IPS DF 6.9 (cell line): ENCODE measurements around the gene ENTPD1.
"Not testable (repeated sequence)": the region's sequence is repeated elsewhere in the genome, so short reads cannot be mapped to it uniquely, and the experiment has no call there.

ENCODE experiments used
- DNase-seq: peaks from one replicate; pipeline ENCODE4 v3.0.0-alpha.2; 2013; ENCODE audit warnings: low read depth, low spot score
- H3K27ac ChIP-seq: one replicate; pipeline ENCODE4 v1.5.1; 2013; ENCODE audit warnings: low read length, control low read depth
- H3K27me3 ChIP-seq: 2 replicates; pipeline ENCODE4 v1.6.1; 2013; ENCODE audit warnings: mild to moderate bottlenecking, low read length; ENCODE audit not compliant: control insufficient read depth, insufficient read depth
- H3K36me3 ChIP-seq: 2 replicates; pipeline ENCODE4 v1.6.1; 2013; ENCODE audit warnings: low read length; ENCODE audit not compliant: control insufficient read depth, insufficient read depth
- H3K4me1 ChIP-seq: 2 replicates; pipeline ENCODE4 v1.6.1; 2013; ENCODE audit warnings: low read length; ENCODE audit not compliant: control insufficient read depth, insufficient read depth
- H3K4me3 ChIP-seq: 2 replicates; pipeline ENCODE4 v1.5.1; 2013; ENCODE audit warnings: mild to moderate bottlenecking, low read length
- H3K9me3 ChIP-seq: 2 replicates; pipeline ENCODE4 v1.6.1; 2013; ENCODE audit warnings: low read length, inconsistent platforms; ENCODE audit not compliant: control insufficient read depth, insufficient read depth
- WGBS: extraction: QIAGEN DNeasy Blood & Tissue Kit; methylation state at CpG from one replicate; pipeline ENCODE4 v1.1.7; 2013; ENCODE audit warnings: mixed read lengths, missing lambda C conversion rate; ENCODE audit not compliant: insufficient read length, insufficient coverage; 5-methylcytosine and 5-hydroxymethylcytosine counted together

ENTPD1 gene

GRCh38 chr10:95794195-95794594, 38.2 kb downstream of the ENTPD1 start:
- no peaks in the 10 kb centered on the region; the same call in 1 of the 2 replicates for H3K27me3 ChIP-seq
- DNase-seq: no peak
- WGBS: no CpG with 5 or more reads among the region's 3 CpGs
- no peaks in the 10 kb centered on the region for H3K4me1 ChIP-seq
- no peak overlapping the region for H3K4me3 ChIP-seq
- H3K27ac ChIP-seq: no peak overlapping the region
- no peaks in the 10 kb centered on the region for H3K9me3 ChIP-seq
- no peaks in the 10 kb centered on the region for H3K36me3 ChIP-seq

- Histone ChIP-seq H3K4me3 (no peak overlapping the region), H3K27me3 (no peaks in the 10 kb centered on the region; the same call in 1 of the 2 replicates), H3K27ac (no peak overlapping the region), H3K4me1 (no peaks in the 10 kb centered on the region), H3K36me3 (no peaks in the 10 kb centered on the region), H3K9me3 (no peaks in the 10 kb centered on the region; the same call in 1 of the 2 replicates)
- DNase-seq: no peak
- no CpG with 5 or more reads among the region's 3 CpGs for WGBS
Observed at GRCh38 chr10:95795602-95796001, 39.6 kb downstream of the ENTPD1 start.

GRCh38 chr10:95796504-95796903, 40.5 kb downstream of the ENTPD1 start:
- Histone ChIP-seq H3K4me3 (no peak overlapping the region), H3K27me3 (no peaks in the 10 kb centered on the region; the same call in 1 of the 2 replicates), H3K4me1 (no peaks in the 10 kb centered on the region), H3K27ac (no peak overlapping the region), H3K36me3 (no peaks in the 10 kb centered on the region), H3K9me3 (no peaks in the 10 kb centered on the region; the same call in 1 of the 2 replicates)
- DNase-seq: no peak

- Histone ChIP-seq H3K36me3 (no peaks in the 10 kb centered on the region), H3K9me3 (no peaks in the 10 kb centered on the region; the same call in 1 of the 2 replicates), H3K27ac (no peak overlapping the region), H3K4me3 (no peak overlapping the region), H3K27me3 (no peaks in the 10 kb centered on the region; the same call in 1 of the 2 replicates), H3K4me1 (no peaks in the 10 kb centered on the region)
- no peak for DNase-seq
Observed at GRCh38 chr10:95798096-95798855, 42.3 kb downstream of the ENTPD1 start.

GRCh38 chr10:95800286-95800685, 44.3 kb downstream of the ENTPD1 start:
- not testable (repeated sequence) for H3K36me3 ChIP-seq, H3K27me3 ChIP-seq, H3K9me3 ChIP-seq, DNase-seq, H3K4me1 ChIP-seq, H3K4me3 ChIP-seq, H3K27ac ChIP-seq
- WGBS: no CpG with 5 or more reads among the region's 2 CpGs

- H3K9me3 ChIP-seq, H3K27ac ChIP-seq, H3K27me3 ChIP-seq, DNase-seq, H3K4me1 ChIP-seq, H3K4me3 ChIP-seq, H3K36me3 ChIP-seq: not testable (repeated sequence)
- WGBS: no CpG with 5 or more reads among the region's 11 CpGs
Observed at GRCh38 chr10:95806687-95807380, 50.9 kb downstream of the ENTPD1 start.

GRCh38 chr10:95808705-95809308, 52.8 kb downstream of the ENTPD1 start:
- H3K27ac ChIP-seq, H3K36me3 ChIP-seq, H3K27me3 ChIP-seq, DNase-seq, H3K4me1 ChIP-seq, H3K4me3 ChIP-seq, H3K9me3 ChIP-seq: not testable (repeated sequence)
- no CpG with 5 or more reads among the region's 8 CpGs for WGBS

GRCh38 chr10:95809370-95810197, 53.6 kb downstream of the ENTPD1 start:
- WGBS: no CpG with 5 or more reads among the region's 64 CpGs
- no peak for DNase-seq

GRCh38 chr10:95810198-95810976, 54.4 kb downstream of the ENTPD1 start:
- Histone ChIP-seq H3K4me3 (no peak overlapping the region), H3K9me3 (no peaks in the 10 kb centered on the region), H3K27ac (no peak overlapping the region), H3K36me3 (no peaks in the 10 kb centered on the region), H3K27me3 (no peaks in the 10 kb centered on the region), H3K4me1 (no peaks in the 10 kb centered on the region)
- DNase-seq: no peak
- no CpG with 5 or more reads among the region's 20 CpGs for WGBS

More at GRCh38 chr10:95809370-95810197, 53.6 kb downstream of the ENTPD1 start:
- Histone ChIP-seq H3K9me3 (no peaks in the 10 kb centered on the region), H3K36me3 (no peaks in the 10 kb centered on the region), H3K4me3 (no peak overlapping the region), H3K27ac (no peak overlapping the region), H3K4me1 (no peaks in the 10 kb centered on the region), H3K27me3 (no peaks in the 10 kb centered on the region)
